Measurements from ENCODE around the gene LELP1.
"Not testable (repeated sequence)": the region's sequence is repeated elsewhere in the genome, so short reads cannot be mapped to it uniquely, and the experiment has no call there.

Gene LELP1

DNA sequence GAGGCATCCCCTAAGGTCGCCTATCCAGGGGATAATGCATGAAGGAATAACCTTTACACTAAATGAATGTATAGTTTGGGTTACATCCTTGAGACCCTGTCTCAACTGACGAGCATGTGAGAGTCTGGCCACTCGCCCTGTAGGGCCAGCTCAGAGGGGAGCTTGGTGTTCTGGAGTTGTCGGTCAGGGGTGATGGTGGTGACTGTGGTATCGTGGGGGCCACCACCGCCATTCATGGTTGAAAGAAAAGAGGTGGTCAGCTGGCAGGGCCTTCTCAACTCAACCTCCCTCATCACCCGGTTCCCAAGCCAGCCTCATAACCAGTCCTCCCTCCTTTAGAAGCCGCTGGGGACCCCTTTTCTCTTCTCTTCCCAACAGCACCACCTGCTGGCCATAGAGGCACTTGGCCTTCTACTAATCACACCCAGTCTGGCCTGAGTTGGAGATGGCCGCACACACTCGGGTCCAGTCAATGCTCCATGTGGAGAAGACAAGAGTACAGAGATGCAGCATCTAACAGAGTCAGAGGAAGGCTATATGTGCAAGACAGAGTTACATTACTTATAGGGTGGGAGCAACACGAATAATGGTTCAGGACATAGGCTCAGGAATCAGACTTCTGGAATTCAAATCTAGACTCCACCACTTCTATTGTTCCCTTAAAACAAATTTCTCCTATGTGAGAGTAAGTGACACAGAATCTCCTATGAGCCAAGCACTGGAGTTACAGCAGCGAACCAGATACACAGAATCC is 26.0 kb downstream of the LELP1 start:
- DNase-seq (ENCODE audit: low spot score) = not testable (repeated sequence)

- no peak for DNase-seq (ENCODE audit: low spot score)
Measured at GRCh38 chr1:153231363-153231762, 28.1 kb downstream of the LELP1 start.

DNA sequence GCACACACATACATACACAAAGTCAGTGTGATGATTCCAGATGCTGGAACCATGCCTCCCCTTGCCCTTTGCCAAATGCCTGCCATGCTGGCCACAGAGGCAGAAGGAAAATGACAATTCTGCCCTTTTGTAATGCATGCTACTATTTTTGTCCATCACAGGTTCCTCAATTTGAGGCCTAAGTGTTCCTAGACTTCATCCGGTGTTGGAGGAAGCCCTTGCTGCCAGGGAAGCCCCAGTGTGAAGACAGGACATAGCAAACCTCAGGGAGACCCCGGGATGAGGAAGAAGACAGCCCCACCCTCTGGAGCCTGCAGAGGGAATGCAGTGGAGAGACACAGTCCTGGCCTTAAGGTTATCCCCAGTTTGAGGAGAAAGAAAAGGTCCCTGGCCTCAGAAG is 28.6 kb downstream of the LELP1 start:
- no peak for DNase-seq (ENCODE audit: low spot score)

- DNase-seq (ENCODE audit: low spot score) = no peak
Measured at GRCh38 chr1:153232553-153232952, 29.3 kb downstream of the LELP1 start.

GRCh38 chr1:153233448-153233847 is 30.2 kb downstream of the LELP1 start:
- no peak for DNase-seq (ENCODE audit: low spot score)

GRCh38 chr1:153238527-153238926 is 35.3 kb downstream of the LELP1 start:
- DNase-seq (ENCODE audit: low spot score) = no peak

GRCh38 chr1:153242160-153242559 is 38.9 kb downstream of the LELP1 start:
- no peak for DNase-seq (ENCODE audit: low spot score)

DNA sequence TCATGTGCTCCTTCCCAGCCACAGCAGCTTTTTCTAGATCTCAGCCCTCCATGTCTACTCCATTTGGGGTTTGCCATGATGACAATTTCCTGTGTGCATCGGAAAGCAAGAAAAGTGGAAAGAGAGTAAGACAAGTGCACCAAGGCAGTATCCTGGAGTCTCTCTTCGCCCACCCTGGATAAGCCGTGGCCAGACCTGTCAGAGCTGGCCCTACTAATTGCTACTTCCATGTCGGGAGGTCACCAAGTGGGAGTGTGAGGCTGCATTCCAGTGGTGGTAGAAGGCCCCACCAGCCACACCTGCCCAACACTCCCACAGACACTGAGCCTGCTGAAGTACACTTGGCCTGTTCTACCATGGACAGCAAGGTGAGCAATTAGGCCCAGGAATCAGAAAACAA is 42.2 kb downstream of the LELP1 start:
- no peak for DNase-seq (ENCODE audit: low spot score)

GRCh38 chr1:153246018-153246417 is 42.8 kb downstream of the LELP1 start:
- DNase-seq (ENCODE audit: low spot score) = no peak

GRCh38 chr1:153246825-153247224 is 43.6 kb downstream of the LELP1 start:
- no peak for DNase-seq (ENCODE audit: low spot score)

DNA sequence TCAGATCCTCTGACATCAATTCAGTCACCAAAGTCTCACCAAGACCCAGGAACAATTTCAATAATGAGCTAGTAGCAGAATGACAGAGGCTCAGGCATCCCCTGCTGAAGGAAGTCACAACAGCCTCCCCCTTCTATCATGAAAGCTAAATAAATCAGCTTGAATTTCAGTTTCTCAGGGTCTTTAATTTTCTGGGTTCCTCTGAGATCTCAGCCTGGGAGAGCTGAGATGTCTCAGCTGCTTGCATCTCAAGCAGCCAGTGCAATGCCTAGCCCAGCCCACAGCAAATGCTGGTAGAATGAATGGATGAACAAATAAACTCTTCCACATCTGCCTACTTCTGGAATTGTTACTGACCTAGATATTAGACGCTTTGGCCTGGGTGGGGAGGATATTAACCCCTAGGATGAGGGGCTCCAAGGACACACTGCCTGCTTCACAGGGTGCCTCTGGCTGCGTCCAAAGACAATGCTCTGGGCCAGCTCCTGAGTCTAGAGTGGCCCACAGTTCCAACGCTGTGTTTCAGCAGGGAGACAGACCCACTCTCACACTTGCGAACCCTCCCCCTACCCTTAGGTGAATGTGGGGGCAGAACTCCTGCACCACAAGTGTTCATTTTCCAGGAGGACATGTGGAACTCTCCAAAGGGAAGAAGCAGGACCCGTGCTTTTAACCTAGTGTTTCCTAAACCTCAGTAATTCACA is 45.1 kb downstream of the LELP1 start:
- no peak for DNase-seq (ENCODE audit: low spot score)

- DNase-seq (ENCODE audit: low spot score) = no peak
Measured at GRCh38 chr1:153250166-153250565, 46.9 kb downstream of the LELP1 start.

DNA sequence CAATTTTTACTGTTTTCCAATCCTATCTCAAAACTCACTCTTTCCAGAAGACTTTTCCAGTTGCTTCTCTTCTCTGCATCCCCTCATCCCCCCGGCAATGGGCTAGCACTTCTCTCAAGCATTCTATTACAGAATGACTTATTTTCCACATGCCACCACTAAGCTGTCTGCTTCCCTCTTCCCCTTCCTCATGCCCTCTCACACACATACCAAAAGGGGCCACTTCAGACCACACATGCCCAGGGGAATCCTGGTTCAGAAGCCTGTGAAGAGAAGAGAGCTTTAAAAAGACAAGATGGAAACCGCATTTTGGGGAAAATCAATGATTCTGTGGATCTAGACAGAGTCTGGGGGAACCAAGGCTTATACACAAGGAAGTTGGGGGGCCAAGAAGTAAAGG is 47.9 kb downstream of the LELP1 start:
- DNase-seq (ENCODE audit: low spot score) = peak; percentile 3

DNA sequence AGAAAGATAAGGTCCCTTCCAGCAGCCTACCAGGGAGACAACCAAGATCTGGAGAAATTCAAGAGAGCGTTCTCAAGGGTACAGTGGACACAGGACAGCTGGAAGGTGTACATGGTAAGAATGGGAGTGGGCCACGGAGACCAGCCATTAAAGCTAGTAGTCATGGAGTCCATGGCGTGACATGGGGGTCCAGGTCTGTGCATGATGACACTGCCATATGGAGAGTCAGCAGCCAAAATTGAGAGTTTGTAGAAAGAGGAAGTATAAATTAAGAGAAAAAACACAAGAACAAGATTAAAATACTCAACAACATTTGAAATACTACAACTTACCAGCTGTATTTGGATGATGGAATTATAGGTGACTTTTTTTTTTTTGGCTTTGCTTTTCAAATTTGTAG is 48.3 kb downstream of the LELP1 start:
- DNase-seq (ENCODE audit: low spot score) = peak; percentile 4

GRCh38 chr1:153251988-153252387 is 48.8 kb downstream of the LELP1 start:
- peak; percentile 21 for DNase-seq (ENCODE audit: low spot score)

DNA sequence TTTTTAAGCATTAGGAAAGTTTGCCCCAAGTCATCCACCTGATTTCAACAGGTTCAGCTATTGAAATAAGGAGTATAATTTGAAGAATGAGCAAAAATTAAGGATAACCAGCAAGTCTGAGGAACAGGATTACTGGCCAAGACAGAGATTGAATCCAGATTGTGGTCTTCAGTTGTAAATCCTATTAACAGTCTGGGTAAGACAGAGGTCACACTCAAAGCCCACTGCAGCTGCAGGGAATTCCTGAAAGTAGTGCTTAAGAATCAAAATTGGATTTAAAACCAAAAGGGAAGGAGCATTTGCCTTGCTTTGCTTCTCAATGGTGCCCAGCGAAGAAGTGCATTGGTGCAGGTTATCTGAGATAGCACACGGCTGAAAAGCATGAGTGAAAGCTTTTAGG is 49.8 kb downstream of the LELP1 start:
- no peak for DNase-seq (ENCODE audit: low spot score)

- DNase-seq (ENCODE audit: low spot score) = peak; percentile 2
Measured at GRCh38 chr1:153253693-153254092, 50.5 kb downstream of the LELP1 start.
